SKM-1 (cell line): ENCODE data around the gene RAB38.

ENCODE experiments used
- DNase-seq: peaks from one replicate; lab custom pipeline; 2025; ENCODE audit not compliant: unreplicated experiment; lab: John Stamatoyannopoulos, UW

The RAB38 gene

GRCh38 chr11:88174709-88175568 lies at the start of gene RAB38:
Gene RAB38, minus strand, starts transcription at chr11:88175443. Its CDS starts 59 bp downstream, at chr11:88175384.
- DNase-seq = no peak

GRCh38 chr11:88213406-88213805 lies 38.2 kb upstream of the RAB38 start:
- DNase-seq = no peak

GRCh38 chr11:88212300-88212699 lies 37.1 kb upstream of the RAB38 start:
- DNase-seq = no peak

GRCh38 chr11:88208745-88209144 lies 33.5 kb upstream of the RAB38 start:
- DNase-seq = peak; percentile 36

- DNase-seq = no peak
These were observed 31.5 kb upstream of the RAB38 start for GRCh38 chr11:88206751-88207150.

- no peak for DNase-seq
These were observed 29.1 kb upstream of the RAB38 start for GRCh38 chr11:88204353-88204752.

- no peak for DNase-seq
These were observed 28.4 kb upstream of the RAB38 start for GRCh38 chr11:88203604-88204003.

GRCh38 chr11:88202498-88202897 lies 27.3 kb upstream of the RAB38 start:
- DNase-seq = no peak

GRCh38 chr11:88196393-88196792 lies 21.1 kb upstream of the RAB38 start:
- no peak for DNase-seq

GRCh38 chr11:88195908-88196307 lies 20.7 kb upstream of the RAB38 start:
- DNase-seq = no peak

- DNase-seq = no peak
These were observed 19.7 kb upstream of the RAB38 start for GRCh38 chr11:88194990-88195389.

- DNase-seq = no peak
These were observed 18.0 kb upstream of the RAB38 start for GRCh38 chr11:88193278-88193677.

GRCh38 chr11:88188932-88189253 lies 13.7 kb upstream of the RAB38 start:
- no peak for DNase-seq

- no peak for DNase-seq
These were observed 13.1 kb upstream of the RAB38 start for GRCh38 chr11:88188251-88188931.

- no peak for DNase-seq
These were observed 8.0 kb upstream of the RAB38 start for GRCh38 chr11:88183233-88183632.

- DNase-seq = no peak
These were observed 6.5 kb upstream of the RAB38 start for GRCh38 chr11:88181776-88182175.

- no peak for DNase-seq
These were observed 4.9 kb upstream of the RAB38 start for GRCh38 chr11:88179971-88180629.

- DNase-seq = no peak
These were observed 3.9 kb upstream of the RAB38 start for GRCh38 chr11:88179141-88179540.

GRCh38 chr11:88178191-88178590 lies 2.9 kb upstream of the RAB38 start:
- DNase-seq = no peak

- DNase-seq = no peak
These were observed 379 bp upstream of the RAB38 start for GRCh38 chr11:88175569-88176075.

- DNase-seq = no peak
These were observed 1.3 kb downstream of the RAB38 start for GRCh38 chr11:88173956-88174355.

GRCh38 chr11:88171982-88172381 lies 3.3 kb downstream of the RAB38 start:
- DNase-seq = no peak
